CD4-positive, alpha-beta T cell treated with Interleukin-4 for 4 hours (primary cell): ENCODE measurements around the gene ZCCHC10.
"Not testable (repeated sequence)": the region's sequence is repeated elsewhere in the genome, so short reads cannot be mapped to it uniquely, and the experiment has no call there.

ENCODE experiments used
- DNase-seq: peaks from one replicate; pipeline ENCODE4 v3.0.0-alpha.2; 2020

The ZCCHC10 gene

DNA sequence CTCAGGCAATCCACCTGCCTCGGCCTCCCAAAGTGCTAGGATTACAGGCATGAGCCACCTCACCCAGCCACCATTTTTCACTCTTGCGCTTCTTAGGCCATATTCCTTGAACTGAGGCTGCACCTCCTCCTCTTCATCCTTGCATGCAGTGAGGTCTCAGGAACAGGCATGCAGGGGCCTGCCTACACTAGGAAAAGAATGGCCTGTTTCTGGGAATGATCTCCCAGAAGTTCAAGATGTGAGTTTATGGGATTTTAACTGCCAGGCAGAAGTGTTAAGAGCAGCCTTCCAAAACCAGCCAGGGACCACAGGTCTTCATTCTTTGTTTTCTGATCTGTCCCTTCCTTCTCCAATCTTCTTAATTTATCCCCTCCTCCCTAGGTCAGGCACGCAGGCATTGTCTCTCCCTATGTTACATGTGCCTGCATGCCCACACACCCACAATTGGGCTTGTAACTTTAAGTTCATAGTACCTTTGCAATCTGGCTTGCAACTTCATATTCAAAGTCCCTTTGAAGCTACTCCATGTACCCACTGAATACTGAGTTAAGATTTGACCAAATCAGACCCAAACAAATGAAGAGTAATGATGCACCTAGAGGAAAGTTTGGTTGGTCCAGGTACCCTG, 14.9 kb upstream of the ZCCHC10 start:
- DNase-seq = no peak

DNA sequence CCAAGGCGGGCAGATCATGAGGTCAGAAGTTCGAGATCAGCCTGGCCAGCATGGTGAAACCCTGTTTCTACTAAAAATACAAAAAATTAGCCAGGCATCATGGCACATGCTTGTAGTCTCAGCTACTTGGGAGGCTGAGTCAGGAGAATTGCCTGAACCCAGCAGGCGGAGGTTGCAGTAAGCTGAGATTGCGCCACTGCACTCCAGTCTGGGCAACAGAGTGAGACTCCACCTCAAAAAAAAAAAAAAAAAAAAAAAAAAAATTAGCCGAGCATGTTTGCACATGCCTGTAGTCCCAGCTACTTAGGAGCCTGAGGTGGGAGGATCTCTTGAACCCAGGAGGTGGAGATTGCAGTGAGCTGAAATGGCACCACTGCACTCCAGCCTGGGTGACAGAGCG, 10.3 kb upstream of the ZCCHC10 start:
- not testable (repeated sequence) for DNase-seq

DNA sequence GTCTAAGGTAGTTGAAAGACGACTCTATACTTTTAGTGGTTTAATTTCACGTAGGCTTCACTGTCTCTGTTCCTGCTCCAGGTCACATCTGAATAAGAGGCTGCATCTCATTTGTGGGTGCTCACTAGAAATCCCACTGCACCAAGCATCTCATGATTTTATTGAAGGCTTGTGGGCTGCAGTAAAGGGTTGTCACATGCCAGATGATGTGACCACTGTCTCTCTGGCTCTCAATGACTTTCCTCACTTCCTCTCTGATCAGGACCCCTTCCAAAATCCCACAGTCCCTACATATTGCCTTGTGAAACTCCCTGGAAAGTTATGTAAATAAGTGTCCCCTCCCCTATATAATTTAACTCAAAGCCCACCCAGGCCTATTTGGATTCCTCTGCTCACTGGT, 8.9 kb upstream of the ZCCHC10 start:
- no peak for DNase-seq

DNA sequence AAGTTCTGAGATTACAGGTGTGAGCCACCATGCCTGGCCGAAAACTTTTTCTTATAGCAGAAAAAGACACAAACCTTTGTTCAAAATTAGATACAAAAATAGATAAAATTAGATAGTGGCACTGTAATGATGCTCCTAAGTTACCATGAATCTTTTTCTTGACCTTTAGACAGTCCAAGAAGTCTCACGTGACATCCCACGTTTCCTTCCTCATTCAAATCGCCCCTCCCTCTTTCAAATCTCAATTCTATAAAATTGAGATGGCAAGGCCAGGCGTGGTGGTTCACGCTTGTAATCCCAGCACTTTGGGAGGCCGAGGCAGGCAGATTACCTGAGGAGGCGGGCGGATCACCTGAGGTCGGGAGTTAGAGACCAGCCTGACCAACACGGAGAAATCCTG, 7.7 kb upstream of the ZCCHC10 start:
- DNase-seq = no peak

DNA sequence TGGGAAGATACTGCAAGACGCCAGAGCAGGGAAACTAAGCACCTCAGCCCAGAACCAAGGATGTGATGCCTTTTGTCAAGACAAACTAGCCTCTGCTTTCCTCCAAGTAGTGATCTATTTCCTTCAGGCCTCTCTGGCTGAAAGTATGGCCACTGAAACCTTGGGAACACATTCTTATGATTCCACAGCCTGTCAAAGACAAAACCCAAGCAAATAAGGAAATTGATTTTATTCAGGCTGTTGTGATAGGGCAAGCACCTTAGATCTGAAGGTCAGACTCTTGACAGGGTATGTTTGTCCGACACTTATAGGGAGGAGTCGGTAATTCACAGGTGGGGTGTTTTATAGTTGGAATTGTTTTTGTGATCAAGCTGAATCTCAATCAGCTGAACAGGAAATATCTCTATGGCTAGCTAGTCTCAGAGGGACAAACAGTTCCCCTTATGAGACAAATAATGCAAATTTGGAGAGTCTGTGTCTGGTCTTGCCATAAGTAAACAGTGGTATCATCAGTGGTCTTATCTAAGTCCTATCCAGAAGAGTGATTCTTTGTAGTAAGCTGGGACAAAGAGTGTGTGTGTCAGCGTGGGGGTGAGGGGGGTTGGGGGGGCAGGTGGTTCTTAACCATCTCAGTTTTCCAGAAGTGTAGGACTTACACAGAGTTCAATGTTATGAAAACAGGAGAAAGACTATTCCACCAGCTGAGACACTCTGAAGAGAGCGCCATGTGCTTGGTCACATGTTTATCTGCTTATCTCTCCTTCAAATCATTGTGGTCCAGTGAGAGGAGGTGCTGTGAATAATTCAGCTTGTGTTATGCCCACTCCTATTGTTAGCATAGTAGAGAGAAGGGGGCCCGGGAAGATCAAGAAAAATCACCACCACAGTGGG, 6.7 kb upstream of the ZCCHC10 start:
- peak; percentile 11 for DNase-seq

DNA sequence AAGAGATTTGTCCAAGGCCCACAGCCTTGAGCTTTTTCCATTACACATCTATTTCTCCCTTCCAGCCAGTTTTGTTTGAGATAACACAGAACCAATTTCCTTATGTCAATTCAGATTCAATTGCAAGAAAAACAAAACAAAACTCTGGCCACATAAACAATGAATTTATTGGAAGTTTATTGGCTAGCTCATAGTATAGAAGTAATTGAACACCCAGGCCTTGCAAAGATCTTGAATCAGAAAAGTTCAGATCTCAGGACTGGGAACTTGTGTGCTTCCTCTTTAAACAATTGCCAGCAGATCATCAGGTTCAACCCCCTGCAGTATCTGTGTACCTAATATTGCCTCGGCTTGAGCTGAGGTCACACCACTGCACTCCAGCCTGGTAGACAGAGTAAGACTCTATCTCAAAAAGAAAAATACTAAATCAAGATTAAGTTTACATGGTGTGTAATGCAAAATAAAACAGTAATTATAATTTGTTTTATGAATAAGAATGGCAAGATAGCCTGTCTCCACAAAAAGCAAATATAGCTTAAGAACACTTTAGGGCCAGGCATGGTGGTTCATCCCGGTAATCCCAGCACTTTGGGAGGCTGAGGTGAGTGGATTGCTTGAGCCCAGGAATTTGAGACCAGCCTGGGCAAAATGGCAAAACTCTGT, 4.1 kb upstream of the ZCCHC10 start:
- DNase-seq = no peak

DNA sequence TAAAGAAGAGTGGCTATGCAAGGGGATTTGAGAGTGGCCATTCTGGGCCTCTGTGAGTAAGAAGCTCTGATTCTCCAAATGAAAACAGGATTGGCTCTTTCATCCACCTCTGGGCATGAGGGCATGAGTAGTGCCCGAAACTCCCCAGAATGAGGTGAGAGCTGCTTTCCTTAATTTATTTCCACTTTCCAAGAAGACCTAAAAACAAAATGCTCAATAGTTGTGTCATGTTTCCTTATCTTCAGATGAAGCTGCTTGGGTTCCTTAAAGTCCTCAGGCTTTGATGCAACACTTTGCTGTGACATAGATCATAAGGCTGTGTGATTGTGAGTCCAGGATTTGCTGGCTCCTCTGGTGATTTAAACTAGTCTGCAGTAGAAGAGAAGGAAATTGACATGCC, 3.1 kb upstream of the ZCCHC10 start:
- no peak for DNase-seq

DNA sequence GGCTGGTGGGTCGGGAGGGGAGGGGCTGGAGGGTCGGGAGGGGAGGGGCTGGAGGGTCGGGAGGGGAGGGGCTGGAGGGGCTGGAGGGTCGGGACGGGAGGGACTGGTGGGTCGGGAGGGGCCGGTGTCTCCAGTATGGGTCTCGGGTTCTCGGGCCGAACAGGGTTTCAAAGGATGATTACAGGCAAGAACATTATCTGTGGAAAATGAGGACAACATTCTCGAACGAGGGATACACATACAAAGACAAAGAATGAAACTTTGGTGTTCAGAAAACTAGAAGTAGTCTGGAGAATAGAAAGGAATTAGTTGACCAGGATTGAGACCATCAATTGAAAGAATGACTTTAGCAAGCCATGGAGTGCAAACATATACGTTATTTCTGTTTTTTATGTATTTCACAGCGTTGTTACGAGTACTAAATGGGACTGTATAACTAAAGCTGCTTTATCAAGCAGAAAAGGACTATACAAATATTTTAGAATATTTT, 360 bp upstream of the ZCCHC10 start:
- no peak for DNase-seq

DNA sequence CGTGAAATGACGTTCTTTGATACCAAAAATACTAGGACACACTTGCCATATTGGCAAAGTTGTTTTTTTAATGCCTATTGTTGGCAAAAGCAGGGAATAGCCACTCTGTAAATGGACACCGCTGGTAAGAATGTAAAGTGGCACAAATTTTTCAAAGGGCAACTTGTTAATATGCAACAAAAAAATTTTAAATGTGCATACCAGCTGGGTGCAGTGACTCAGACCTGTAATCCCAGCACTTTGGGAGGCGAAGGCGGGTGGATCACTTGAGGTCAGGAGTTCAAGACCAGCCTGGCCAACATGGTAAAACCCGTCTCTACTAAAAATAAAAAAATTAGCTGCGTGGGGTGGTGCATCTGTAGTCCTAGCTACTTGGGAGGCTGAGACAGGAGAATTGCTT, 6.9 kb downstream of the ZCCHC10 start:
- DNase-seq = not testable (repeated sequence)

DNA sequence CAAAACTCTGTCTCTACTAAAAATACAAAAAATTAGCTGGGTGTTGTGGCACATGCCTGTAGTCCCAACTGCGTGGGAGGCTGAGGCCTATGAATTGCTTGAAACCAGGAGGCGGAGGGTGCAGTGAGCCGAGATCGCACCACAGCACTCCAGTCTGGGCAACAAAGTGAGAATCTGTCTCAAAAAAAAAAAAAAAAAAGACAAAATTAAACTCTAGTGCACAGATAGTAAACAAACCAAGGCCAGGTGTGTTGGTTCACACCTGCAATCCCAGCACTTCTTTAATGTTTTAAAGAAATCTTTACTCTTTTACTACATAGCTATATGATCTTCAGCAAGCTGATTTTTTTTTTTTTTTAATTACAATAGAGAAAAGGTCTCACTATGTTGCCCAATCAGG, 8.4 kb downstream of the ZCCHC10 start:
- no peak for DNase-seq

DNA sequence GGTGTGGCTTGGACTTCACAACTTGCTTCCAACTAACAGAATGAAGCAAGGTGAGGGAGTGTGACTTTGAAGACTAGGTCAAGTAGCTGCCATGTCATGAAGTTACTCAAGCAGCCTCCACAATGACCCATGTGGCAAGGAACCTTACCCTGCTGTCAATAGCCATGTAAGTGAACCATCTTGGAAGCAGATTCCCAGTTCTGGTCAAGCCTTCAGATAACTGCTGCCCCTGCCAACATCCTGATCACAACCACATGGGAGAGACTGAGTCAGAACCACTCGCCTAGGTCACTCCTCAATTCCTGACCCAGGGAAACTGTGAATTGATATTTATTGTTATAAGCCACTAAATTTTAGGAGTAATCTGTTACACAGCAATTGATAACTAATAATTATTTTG, 10.9 kb downstream of the ZCCHC10 start:
- DNase-seq = no peak

DNA sequence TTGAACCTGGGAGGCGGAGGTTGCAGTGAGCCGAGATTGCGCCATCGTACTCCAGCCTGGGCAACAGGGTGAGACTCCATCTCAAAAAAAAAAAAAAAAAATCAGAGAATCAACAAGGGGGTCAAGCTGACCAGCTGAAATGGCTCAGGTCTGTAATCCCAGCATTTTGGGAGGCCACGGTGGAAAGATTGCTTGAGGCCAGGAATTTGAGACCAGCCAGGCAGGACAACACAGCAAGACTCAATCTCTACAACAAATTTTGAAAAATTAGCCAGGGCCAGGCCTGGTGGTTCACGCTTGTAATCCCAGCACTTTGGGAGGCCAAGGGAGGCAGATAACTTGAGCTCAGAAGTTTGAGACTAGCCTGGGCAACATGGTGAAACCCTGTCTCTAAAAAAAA, 17.9 kb downstream of the ZCCHC10 start:
- DNase-seq = not testable (repeated sequence)

DNA sequence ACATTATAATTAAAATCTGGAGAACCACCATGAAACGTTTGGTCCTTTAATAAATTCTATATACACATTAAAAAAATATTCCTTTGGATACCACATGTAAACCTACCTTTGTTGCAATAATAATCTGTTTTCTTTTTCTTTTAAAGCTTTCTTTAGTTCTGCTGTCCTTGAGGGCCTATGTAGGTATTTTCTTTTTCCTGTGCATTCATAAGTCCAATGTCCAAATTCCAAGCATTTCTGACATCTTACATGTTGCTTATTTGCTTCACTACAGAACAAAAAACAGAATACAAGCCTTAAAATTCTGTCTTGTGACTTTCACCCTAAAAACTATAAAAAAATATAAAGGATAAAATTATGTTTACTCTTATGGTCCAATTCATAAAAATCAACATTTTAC, 19.7 kb downstream of the ZCCHC10 start:
- no peak for DNase-seq

DNA sequence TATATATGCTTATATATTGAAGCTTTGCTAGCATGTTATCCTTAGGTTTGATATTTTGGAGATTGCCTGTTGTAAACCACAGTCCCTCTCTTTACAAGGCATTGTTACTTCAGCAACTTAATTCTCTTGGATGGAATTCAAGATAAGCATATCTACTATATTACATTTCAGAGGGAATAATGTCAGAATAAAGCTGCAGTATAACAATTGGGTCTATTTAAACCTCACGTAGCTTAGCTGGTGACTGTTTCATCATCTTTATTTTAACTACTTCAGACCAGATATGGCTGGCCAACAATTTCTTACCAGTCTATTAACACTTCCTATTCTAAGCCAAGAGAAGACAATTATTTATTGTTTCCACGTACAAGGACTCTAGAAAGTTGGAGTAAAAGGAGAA, 27.1 kb downstream of the ZCCHC10 start:
- no peak for DNase-seq

DNA sequence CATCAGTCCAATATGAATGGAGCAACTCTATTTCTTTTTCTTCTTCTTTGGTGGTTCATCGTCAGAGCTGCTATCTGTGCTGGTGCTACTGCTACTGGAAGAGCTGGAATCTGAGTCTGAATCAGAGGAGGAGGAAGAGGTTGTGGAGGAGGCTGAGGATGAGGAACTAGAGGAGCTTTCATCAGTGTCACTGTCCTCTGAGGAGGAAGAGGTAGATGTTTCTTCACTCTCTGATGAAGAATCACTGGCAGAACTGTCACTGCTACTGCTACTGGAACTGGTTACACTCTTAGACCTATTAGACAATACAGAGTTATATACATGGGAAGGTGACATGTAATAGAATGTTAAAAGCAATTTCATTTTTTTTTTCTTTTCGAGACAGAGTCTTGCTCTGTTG, 27.8 kb downstream of the ZCCHC10 start:
- no peak for DNase-seq

DNA sequence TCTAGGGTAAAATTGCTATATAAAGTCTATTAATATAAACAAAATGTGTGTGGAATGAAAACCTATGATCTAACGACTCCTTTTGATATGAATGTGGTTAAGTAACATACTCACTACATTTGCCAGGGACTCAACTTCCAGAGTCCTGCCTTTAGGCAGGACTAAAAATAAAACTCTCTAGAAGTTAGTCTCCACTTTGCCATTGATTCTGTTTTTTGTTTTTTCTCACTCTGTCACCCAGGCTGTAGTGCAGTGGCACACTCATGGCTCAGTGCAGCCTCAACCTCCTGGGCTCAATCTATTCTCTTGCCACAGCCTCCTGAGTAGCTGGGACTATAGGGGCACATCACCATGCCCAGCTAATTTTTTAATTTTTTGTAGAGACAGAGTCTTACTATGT, 30.0 kb downstream of the ZCCHC10 start:
- no peak for DNase-seq

DNA sequence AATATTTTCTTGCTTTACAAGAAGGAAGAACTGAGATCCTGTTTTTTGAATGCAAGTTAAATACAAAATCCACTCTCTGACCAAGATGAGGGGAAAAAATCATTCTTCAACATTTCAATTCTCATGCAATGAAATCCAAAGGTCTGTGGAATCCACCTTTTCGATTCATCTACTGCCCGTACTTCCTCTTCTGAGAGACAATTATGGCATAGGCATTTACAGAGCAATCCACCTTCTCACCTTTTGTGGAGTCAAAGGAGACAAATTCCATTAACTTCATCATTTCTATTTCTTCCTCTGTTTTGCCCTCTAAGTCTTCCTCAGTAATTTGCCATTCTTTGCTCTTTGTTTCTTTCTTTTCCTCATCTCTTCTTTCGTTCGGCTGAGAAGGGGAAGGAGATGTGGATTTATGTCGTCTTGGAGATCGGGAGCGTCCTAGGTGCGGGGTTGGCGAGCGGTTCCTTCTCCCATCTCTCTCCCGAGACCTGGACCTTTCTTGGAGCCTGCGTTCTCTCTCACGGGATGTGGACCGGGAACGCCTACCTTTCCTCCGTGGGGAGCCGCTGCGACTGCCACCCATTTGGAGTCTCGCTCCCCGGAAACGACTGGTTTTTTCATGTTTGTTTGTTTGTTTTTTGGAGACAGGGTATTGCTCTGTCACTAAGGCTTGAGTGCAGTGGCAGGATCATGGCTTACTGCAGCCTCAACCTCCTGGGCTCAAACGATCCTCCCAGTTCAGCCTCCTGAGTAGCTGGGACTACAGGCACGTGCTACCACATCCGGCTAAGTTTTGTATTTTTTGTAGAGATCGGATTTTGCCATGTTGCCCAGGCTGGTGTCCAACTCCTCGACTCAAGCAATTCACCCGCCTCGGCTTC, 38.6 kb downstream of the ZCCHC10 start:
- DNase-seq = no peak

DNA sequence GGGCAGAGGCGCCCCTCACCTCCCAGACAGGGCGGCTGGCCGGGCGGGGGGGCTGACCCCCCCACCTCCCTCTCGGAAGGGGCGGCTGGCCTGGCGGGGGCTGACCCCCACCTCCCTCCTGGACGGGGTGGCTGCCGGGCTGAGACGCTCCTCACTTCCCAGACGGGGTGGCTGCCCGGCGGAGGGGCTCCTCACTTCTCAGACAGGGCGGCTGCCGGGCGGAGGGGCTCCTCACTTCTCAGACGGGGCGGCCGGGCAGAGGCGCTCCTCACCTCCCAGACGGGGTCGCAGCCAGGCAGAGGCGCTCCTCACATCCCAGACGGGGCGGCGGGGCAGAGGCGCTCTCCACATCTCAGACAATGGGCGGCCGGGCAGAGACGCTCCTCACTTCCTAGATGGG, 43.4 kb downstream of the ZCCHC10 start:
- DNase-seq = not testable (repeated sequence)

DNA sequence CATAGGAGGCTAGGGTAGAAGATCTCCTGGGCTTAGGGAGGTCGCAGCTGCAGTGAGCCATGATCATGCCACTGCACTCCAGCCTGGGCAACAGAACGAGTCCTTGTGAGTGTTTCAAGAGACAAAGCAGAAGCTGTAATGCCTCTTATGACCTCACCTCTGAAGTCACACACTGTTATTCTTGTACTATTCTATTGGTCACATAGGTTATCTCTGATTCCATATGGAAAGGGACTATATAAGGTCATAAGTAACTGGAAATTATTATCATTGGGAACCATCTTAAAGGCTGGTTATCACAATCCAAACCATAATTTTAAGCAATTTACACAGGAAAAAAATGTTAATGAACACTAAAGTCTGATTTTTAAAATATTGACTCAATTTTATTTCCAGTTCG, 45.1 kb downstream of the ZCCHC10 start:
- DNase-seq = no peak

DNA sequence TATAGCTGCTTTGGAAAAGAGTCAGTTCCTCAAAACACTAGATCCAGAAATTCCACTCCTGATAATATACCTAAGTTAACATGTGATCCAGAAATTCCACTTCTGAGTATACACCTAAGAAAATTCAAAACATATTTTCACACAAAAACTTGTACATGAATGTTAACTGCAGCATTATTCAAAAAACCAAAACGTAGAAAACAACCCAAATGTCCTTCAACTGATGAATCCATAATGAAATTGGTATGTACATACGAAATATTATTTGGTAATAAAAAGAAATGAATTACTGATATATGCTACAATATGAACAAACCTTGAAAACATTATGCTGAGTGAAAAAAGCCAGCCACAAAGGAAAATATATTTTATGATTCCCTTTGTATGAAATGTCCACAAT, 46.4 kb downstream of the ZCCHC10 start:
- DNase-seq = no peak

DNA sequence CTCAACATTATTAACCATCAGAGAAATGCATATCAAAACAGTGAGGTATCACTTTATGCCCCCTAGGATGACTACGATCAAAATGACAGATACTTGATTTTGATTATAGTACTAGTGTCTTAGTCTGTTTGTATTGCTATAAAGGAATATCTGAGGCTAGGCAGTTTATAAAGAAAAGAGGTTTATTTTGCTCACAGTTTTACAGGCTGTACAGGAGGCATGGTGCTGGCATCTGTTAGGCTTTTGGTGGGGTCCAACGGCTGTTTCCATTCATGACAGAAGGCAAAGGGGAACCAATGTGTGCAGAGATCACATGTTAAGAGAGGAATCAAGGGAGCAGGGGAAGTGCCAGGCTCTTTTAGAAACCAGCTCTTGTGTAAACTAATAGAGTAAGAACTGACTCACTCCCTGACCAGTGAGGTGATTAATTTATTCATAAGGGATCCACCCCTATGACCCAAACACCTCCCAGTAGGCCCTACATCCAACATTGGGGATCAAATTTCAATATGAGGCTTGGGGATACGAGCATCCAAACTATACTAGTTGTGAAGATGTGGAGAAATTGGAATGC, 46.9 kb downstream of the ZCCHC10 start:
- DNase-seq = no peak

DNA sequence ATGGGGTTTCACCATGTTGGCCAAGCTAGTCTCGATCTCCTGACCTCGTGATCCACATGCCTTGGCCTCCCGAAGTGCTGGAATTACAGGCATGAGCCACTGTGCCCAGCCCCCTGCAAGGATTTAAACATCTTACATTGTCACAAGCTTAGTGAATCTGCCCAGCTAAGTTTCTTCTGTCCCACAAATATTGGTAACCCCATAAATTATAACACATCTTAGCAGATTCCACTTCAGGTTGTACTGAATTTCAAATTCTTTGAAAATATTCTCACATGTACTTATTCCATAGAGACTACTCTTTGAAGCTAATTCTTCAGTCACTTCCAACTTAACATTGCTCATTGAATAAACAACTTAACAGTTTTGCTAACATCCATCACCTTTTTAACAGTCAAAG, 49.5 kb downstream of the ZCCHC10 start:
- DNase-seq = no peak

DNA sequence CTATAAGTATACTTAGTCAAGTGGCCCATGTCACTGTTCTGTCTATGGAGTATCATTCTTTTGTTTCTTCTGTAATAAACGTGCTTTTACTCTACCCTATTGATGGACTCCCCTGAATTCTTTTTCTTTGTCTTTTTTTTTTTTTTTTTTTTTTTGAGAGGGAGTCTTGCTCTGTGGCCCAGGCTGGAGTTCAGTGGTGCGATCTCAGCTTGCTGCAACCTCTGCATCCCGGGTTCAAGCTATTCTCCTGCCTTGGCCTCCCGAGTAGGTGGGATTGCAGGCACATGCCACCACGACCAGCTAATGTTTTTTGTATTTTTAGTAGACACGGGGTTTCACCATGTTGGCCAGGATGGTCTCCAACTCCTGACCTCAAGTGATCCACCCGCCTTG, 53.9 kb downstream of the ZCCHC10 start:
- not testable (repeated sequence) for DNase-seq
